CD4-positive, alpha-beta T cell treated with Interleukin-17A for 4 hours (primary cell): Measurements from ENCODE around the gene LRP1.

Experiments
- DNase-seq: peaks from one replicate; pipeline ENCODE4 v3.0.0-alpha.2; 2020; ENCODE audit warnings: mixed read lengths

LRP1 gene

DNA sequence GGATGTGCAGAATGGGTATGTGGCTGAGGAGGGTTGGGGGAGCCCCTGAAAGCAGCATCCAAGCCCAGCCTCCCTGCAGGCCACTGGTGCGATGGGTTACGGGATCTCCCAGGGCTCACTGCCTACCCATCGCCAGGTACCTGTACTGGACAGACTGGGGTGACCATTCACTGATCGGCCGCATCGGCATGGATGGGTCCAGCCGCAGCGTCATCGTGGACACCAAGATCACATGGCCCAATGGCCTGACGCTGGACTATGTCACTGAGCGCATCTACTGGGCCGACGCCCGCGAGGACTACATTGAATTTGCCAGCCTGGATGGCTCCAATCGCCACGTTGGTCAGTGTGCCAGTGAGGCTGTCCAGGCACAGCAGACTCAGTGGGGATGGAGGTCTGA is 70.0 kb downstream of the LRP1 start:
- DNase-seq: no peak

GRCh38 chr12:57199191-57199590 is 70.9 kb downstream of the LRP1 start:
- no peak for DNase-seq

DNA sequence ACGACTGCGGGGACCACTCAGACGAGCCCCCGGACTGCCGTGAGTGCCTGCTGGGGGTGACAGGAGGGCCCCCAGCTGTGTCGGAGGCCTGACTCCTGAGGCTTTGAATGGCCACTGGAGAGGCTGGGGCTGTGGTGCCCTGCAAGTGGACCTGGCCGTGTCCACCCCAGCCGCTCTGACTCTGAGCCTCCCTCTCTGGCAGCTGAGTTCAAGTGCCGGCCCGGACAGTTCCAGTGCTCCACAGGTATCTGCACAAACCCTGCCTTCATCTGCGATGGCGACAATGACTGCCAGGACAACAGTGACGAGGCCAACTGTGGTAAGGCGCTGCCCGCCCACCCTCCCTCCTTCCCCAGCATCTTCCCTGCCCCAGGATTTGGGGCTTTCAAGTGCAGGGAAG is 72.2 kb downstream of the LRP1 start:
- DNase-seq: no peak

- no peak for DNase-seq
These were observed 72.9 kb downstream of the LRP1 start for GRCh38 chr12:57201219-57201618.

GRCh38 chr12:57201631-57202030 is 73.3 kb downstream of the LRP1 start:
- DNase-seq: no peak

DNA sequence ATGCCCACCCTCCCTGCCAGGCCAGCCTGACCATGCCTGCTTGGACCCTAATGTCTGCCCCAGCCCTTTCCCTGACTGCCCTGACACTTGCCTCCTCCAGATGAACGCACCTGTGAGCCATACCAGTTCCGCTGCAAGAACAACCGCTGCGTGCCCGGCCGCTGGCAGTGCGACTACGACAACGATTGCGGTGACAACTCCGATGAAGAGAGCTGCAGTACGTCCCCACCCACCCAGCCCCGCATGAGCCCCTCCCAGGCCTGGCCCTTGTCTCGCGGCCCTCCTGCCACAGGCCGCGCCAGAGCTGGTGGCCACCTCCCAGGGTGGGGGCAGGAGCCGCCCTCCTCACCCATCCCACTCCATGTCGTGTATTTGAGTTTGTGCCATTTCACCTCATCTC is 74.0 kb downstream of the LRP1 start:
- no peak for DNase-seq

DNA sequence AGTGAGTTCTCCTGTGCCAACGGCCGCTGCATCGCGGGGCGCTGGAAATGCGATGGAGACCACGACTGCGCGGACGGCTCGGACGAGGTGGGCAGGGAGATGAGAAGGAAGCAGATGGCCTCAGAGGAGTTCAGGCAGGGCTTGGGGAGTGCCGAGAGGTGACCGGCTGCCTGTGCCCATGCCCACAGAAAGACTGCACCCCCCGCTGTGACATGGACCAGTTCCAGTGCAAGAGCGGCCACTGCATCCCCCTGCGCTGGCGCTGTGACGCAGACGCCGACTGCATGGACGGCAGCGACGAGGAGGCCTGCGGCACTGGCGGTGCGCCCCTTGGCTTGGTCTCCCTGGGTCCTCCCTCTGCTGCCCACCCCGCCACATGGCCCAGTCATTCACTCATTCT is 74.9 kb downstream of the LRP1 start:
- DNase-seq: no peak

DNA sequence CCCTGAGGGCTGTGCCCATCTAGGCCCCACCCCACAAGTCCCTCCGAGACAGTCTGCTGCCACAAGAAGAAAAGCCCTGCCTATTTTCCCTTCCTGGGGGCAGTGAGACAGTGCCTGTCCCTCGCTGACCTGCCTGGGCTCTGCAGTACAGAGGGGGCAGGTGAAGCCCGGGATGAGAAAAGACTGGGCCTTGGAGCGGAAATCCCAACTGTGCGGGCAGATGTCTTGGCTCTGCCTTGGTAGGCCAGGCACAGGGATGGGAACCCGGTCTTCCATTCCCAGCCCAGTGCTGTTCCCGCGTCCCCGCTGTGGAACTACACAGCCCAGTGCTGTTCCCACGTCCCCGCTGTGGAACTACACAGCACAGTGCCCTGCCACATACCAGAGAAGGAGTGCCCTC is 75.5 kb downstream of the LRP1 start:
- DNase-seq: no peak

- no peak for DNase-seq
These were observed 76.2 kb downstream of the LRP1 start for GRCh38 chr12:57204454-57204853.

DNA sequence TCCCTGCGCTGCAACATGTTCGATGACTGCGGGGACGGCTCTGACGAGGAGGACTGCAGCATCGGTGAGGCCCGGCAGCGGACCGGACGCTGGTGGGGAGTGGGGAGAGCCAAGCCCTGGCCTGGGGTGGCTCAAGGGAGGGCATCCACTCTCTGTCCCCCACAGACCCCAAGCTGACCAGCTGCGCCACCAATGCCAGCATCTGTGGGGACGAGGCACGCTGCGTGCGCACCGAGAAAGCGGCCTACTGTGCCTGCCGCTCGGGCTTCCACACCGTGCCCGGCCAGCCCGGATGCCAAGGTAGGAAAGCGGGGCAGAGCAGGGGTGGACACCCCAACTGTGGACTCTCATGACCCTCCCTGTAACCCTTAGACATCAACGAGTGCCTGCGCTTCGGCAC is 76.9 kb downstream of the LRP1 start:
- no peak for DNase-seq

- no peak for DNase-seq
These were observed 77.6 kb downstream of the LRP1 start for GRCh38 chr12:57205931-57206330.

GRCh38 chr12:57207731-57208630 is 79.7 kb downstream of the LRP1 start:
- DNase-seq: no peak

- no peak for DNase-seq
These were observed 80.5 kb downstream of the LRP1 start for GRCh38 chr12:57208631-57209282.

DNA sequence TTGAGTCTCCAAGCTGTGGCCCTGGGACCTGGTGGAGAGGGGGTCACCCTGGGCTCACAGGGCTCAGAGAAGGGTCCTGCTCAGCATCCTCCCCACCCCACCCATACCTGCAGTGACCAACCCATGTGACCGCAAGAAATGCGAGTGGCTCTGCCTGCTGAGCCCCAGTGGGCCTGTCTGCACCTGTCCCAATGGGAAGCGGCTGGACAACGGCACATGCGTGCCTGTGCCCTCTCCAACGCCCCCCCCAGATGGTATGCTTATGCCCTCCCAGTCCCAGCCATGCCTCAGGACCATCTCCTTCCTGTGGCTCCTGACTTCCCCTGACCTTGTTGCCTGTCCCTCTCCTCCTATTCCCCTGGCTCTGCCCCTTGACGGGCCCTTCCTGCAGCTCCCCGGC is 81.6 kb downstream of the LRP1 start:
- DNase-seq: no peak

GRCh38 chr12:57210461-57210860 is 82.2 kb downstream of the LRP1 start:
- no peak for DNase-seq

DNA sequence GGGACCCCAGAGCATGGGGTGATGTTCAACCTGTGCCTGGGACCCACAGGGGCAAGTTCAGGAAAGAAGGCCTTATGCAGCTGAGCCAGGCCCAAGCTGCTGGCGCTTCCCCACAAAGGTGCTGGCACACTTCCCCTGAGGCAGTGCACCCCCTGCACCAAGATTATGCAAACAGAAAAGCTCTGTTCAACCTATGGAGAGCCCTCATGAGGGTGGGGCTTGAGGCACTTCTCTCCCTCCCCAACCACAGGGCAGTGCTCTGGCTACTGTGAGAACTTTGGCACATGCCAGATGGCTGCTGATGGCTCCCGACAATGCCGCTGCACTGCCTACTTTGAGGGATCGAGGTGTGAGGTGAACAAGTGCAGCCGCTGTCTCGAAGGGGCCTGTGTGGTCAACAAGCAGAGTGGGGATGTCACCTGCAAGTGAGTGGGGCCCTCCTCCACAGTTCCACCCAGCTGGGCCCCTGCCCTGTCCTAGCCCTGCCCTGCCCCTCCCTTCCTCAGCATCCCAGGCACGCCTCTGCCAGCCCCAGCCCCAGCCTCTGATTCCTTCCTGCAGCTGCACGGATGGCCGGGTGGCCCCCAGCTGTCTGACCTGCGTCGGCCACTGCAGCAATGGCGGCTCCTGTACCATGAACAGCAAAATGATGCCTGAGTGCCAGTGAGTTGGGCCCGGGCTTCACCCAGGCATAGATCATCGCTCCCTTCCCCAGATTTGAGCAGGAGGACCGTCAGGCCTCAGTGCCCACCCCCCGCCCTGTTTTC is 82.8 kb downstream of the LRP1 start:
- DNase-seq: no peak

- DNase-seq: no peak
These were observed 83.8 kb downstream of the LRP1 start for GRCh38 chr12:57211791-57212700.

GRCh38 chr12:57212701-57213057 is 84.4 kb downstream of the LRP1 start:
- no peak for DNase-seq

- DNase-seq: peak; percentile 87
These were observed 84.9 kb downstream of the LRP1 start for GRCh38 chr12:57213058-57213715.

GRCh38 chr12:57213763-57214397 is 85.6 kb downstream of the LRP1 start:
- DNase-seq: no peak

DNA sequence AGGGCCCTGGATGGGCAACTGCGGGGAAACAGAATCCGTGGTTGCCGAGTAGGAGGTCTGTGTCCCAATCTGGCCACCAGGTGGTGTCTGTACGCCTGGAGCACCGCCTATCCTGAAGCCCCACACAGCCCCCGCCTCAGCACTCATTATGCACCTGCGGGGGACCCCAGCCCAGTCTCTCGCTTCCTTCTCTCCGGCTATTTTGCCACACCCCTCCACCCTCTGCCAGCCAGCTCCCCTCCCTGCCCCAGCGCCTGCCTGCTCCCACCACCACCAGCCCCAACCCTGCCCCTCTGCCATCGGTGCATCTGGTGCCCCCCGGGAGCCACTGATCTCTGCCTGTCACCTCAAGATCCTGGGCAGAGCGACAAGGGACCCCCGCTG is 86.1 kb downstream of the LRP1 start:
- DNase-seq: peak; percentile 81

GRCh38 chr12:57215065-57215464 is 86.8 kb downstream of the LRP1 start:
- no peak for DNase-seq
